H1 (cell line): ENCODE data around the gene CTIF. TPM values are rescaled to one million over a fixed set of nuclear protein-coding genes. Genes with fewer than 3 reads are reported as not detected.

Experiments
- CTCF ChIA-PET: fragments of 300-600 bp; sonication (Branson Sonifier 250); formaldehyde crosslinking; loops from one replicate; lab custom pipeline; 2021; ENCODE audit not compliant: partially characterized antibody; lab: Charles Lee
- POLR2A ChIA-PET: fragments of 300-600 bp; sonication (Branson Sonifier 250); formaldehyde crosslinking; loops from one replicate; lab custom pipeline; 2021; ENCODE audit warnings: inconsistent platforms; ENCODE audit not compliant: partially characterized antibody; lab: Charles Lee
- DNase-seq, 2 experiments: peaks; one replicate each; pipeline versions ENCODE4 v3.0.0 to v3.0.0-alpha.2; 2010 to 2022; ENCODE audit warnings: low spot score in 2 of 2, low read depth in 1 of 2, mixed read lengths in 1 of 2
- FAIRE-seq: peaks from 2 replicates; lab custom pipeline; 2011; peaks lifted over from hg19 to GRCh38; lab: Jason Lieb, UNC
- H2AFZ ChIP-seq: 2 replicates; pipeline ENCODE4 v1.8.1; 2012; ENCODE audit warnings: low read length, inconsistent platforms
- H2AK5ac ChIP-seq: 2 replicates; pipeline ENCODE4 v1.6.1; 2013; ENCODE audit warnings: low read depth, low read length
- H2BK120ac ChIP-seq: replicated peaks from 2 replicates; pipeline ENCODE3; 2013; ENCODE audit warnings: low read depth, low read length, inconsistent platforms
- H2BK12ac ChIP-seq: 2 replicates; pipeline ENCODE4 v1.6.1; 2013; ENCODE audit warnings: low read depth, low read length
- H2BK15ac ChIP-seq: 2 replicates; pipeline ENCODE4 v1.6.1; 2013; ENCODE audit warnings: low read length
- H2BK20ac ChIP-seq: 2 replicates; pipeline ENCODE4 v1.6.1; 2013; ENCODE audit warnings: low read length
- H2BK5ac ChIP-seq: 2 replicates; pipeline ENCODE4 v1.6.1; 2013; ENCODE audit warnings: low read depth, low read length
- H3K14ac ChIP-seq: 2 replicates; pipeline ENCODE4 v1.6.1; 2013; ENCODE audit warnings: inconsistent platforms; ENCODE audit not compliant: insufficient read length
- H3K18ac ChIP-seq: 2 replicates; pipeline ENCODE4 v1.6.1; 2013; ENCODE audit warnings: low read length; ENCODE audit errors: extremely low read depth
- H3K23ac ChIP-seq: 2 replicates; pipeline ENCODE4 v1.6.1; 2013; ENCODE audit warnings: inconsistent platforms; ENCODE audit not compliant: insufficient read length
- H3K23me2 ChIP-seq: 2 replicates; pipeline ENCODE4 v1.6.1; 2013; ENCODE audit warnings: low read depth, low read length
- H3K27ac ChIP-seq: 2 replicates; pipeline ENCODE4 v1.6.1; 2011; ENCODE audit warnings: low read depth, low read length, inconsistent platforms
- H3K27me3 ChIP-seq, 4 experiments: replicated peaks in 1 of 4; 1 replicate in 1 of 4; 2 replicates in 3 of 4; pipeline versions ENCODE4 v1.6.1 to v1.8.1; 2011 to 2013; ENCODE audit warnings: low read length in 3 of 4, mild to moderate bottlenecking in 3 of 4, inconsistent platforms in 2 of 4, mixed read lengths in 2 of 4, moderate library complexity in 1 of 4; ENCODE audit not compliant: control insufficient read depth in 3 of 4, insufficient read depth in 3 of 4; ENCODE audit errors: extremely low read depth in 1 of 4
- H3K36me3 ChIP-seq, 4 experiments: 2 replicates each; pipeline versions ENCODE4 v1.6.1 to v1.8.1; 2011 to 2013; ENCODE audit warnings: mild to moderate bottlenecking in 4 of 4, low read length in 3 of 4, moderate library complexity in 2 of 4, control low read depth in 1 of 4, inconsistent platforms in 1 of 4; ENCODE audit not compliant: insufficient read depth in 4 of 4, control insufficient read depth in 2 of 4
- H3K4ac ChIP-seq: replicated peaks from 2 replicates; pipeline ENCODE3; 2013; ENCODE audit warnings: low read length, low read depth, mixed read lengths, inconsistent platforms; ENCODE audit not compliant: insufficient read length
- H3K4me1 ChIP-seq, 4 experiments: replicated peaks in 1 of 4; 1 replicate in 1 of 4; 2 replicates in 3 of 4; pipeline versions ENCODE4 v1.6.1 to v1.8.1; 2011 to 2013; ENCODE audit warnings: low read length in 3 of 4, inconsistent platforms in 2 of 4, mixed read lengths in 1 of 4; ENCODE audit not compliant: insufficient read depth in 4 of 4, control insufficient read depth in 3 of 4
- H3K4me2 ChIP-seq, 2 experiments: 2 replicates each; pipeline versions ENCODE4 v1.6.1 to v1.8.1; 2011 to 2013; ENCODE audit warnings: low read depth in 2 of 2, low read length in 2 of 2, control low read depth in 1 of 2, inconsistent platforms in 1 of 2, mild to moderate bottlenecking in 1 of 2; ENCODE audit not compliant: insufficient read depth in 1 of 2
- H3K4me3 ChIP-seq, 4 experiments: fragments of 200-600, 300-600 bp in 1 of 4; sonication (generic), shearing (Covaris generic), sonication (Bioruptor Twin) in 1 of 4; 2 replicates each; pipeline versions ENCODE4 v1.5.1 to v1.8.1; 2011 to 2016; ENCODE audit warnings: low read length in 4 of 4, low read depth in 3 of 4, control low read depth in 2 of 4, inconsistent platforms in 2 of 4, mild to moderate bottlenecking in 2 of 4, mixed read lengths in 1 of 4, moderate library complexity in 1 of 4; ENCODE audit not compliant: insufficient read depth in 2 of 4; ENCODE audit errors: extremely low read depth in 1 of 4
- H3K56ac ChIP-seq: replicated peaks from 2 replicates; pipeline ENCODE3; 2013; ENCODE audit warnings: low read depth, mild to moderate bottlenecking, mixed read lengths, low read length, inconsistent platforms; ENCODE audit not compliant: insufficient read length
- H3K79me1 ChIP-seq: 2 replicates; pipeline ENCODE4 v1.6.1; 2013; ENCODE audit warnings: low read depth, low read length, control low read depth
- H3K79me2 ChIP-seq, 2 experiments: 2 replicates each; pipeline versions ENCODE4 v1.6.1 to v1.8.1; 2012 to 2013; ENCODE audit warnings: low read length in 2 of 2, mild to moderate bottlenecking in 2 of 2, inconsistent platforms in 1 of 2; ENCODE audit not compliant: insufficient read depth in 2 of 2, control insufficient read depth in 1 of 2
- H3K9ac ChIP-seq, 4 experiments: replicated peaks in 1 of 4; 1 replicate in 1 of 4; 2 replicates in 3 of 4; pipeline versions ENCODE4 v1.6.1 to v1.8.1; 2011 to 2013; ENCODE audit warnings: low read depth in 3 of 4, low read length in 3 of 4, control low read depth in 2 of 4, mild to moderate bottlenecking in 2 of 4, moderate library complexity in 2 of 4, inconsistent platforms in 1 of 4; ENCODE audit errors: extremely low read depth in 1 of 4
- H3K9me3 ChIP-seq, 2 experiments: 2 replicates each; pipeline versions ENCODE4 v1.6.1 to v1.8.1; 2012 to 2013; ENCODE audit warnings: mild to moderate bottlenecking in 2 of 2, moderate library complexity in 2 of 2, control low read depth in 1 of 2, inconsistent platforms in 1 of 2, low read depth in 1 of 2, low read length in 1 of 2, mixed read lengths in 1 of 2; ENCODE audit not compliant: insufficient read depth in 2 of 2
- H4K20me1 ChIP-seq, 2 experiments: replicated peaks in 1 of 2; 2 replicates each; pipeline versions ENCODE3 to v1.8.1; 2011 to 2013; ENCODE audit warnings: inconsistent platforms in 2 of 2, low read length in 2 of 2, mild to moderate bottlenecking in 1 of 2; ENCODE audit not compliant: insufficient read depth in 2 of 2, control insufficient read depth in 1 of 2
- H4K5ac ChIP-seq: 2 replicates; pipeline ENCODE4 v1.6.1; 2013; ENCODE audit warnings: low read length, low read depth, mixed read lengths, inconsistent platforms; ENCODE audit not compliant: insufficient read length
- H4K8ac ChIP-seq: 2 replicates; pipeline ENCODE4 v1.8.0; 2013; ENCODE audit warnings: mild to moderate bottlenecking, moderate library complexity, low read length, inconsistent platforms; ENCODE audit not compliant: insufficient read depth; ENCODE audit errors: extremely low read depth
- H4K91ac ChIP-seq: replicated peaks from 2 replicates; pipeline ENCODE3; 2013; ENCODE audit warnings: low read length, mixed read lengths, inconsistent platforms; ENCODE audit not compliant: insufficient read length
- BACH1 ChIP-seq: IDR thresholded peaks from 2 replicates; pipeline ENCODE4 v1.6.1; 2012; ENCODE audit warnings: low read length, improper control_type of control experiment
- BRCA1 ChIP-seq: IDR thresholded peaks from 2 replicates; pipeline ENCODE4 v1.6.1; 2012; ENCODE audit warnings: low read depth, low read length, improper control_type of control experiment
- CBX5 ChIP-seq: fragments of 300-800, 300-1000 bp; sonication (generic); IDR thresholded peaks from 2 replicates; pipeline ENCODE4 v1.7.1; 2016; ENCODE audit warnings: antibody characterized with exemption, low read length, low read depth
- CREB1 ChIP-seq: IDR thresholded peaks from 2 replicates; pipeline ENCODE4 v1.6.1; 2012; ENCODE audit warnings: inconsistent platforms
- GTF2F1 ChIP-seq: IDR thresholded peaks from 2 replicates; pipeline ENCODE4 v1.6.1; 2012; ENCODE audit warnings: low read depth, low read length, improper control_type of control experiment, borderline replicate concordance
- JUND ChIP-seq: IDR thresholded peaks from 2 replicates; pipeline ENCODE4 v1.6.1; 2011; ENCODE audit warnings: mild to moderate bottlenecking, improper control_type of control experiment, low read length
- MAFK ChIP-seq: IDR thresholded peaks from 2 replicates; pipeline ENCODE4 v1.6.1; 2012; ENCODE audit warnings: low read depth, mild to moderate bottlenecking, improper control_type of control experiment, low read length
- NRF1 ChIP-seq: IDR thresholded peaks from 2 replicates; pipeline ENCODE4 v1.6.1; 2011; ENCODE audit warnings: mild to moderate bottlenecking, low read depth, low read length, improper control_type of control experiment
- POLR2AphosphoS5 ChIP-seq: IDR thresholded peaks from 2 replicates; pipeline ENCODE4 v1.6.1; 2011; ENCODE audit warnings: low read depth, low read length
- POU5F1 ChIP-seq: IDR thresholded peaks from 2 replicates; pipeline ENCODE4 v1.6.1; 2011; ENCODE audit warnings: low read depth, mild to moderate bottlenecking, low read length, moderate library complexity
- SIN3A ChIP-seq, 2 experiments: IDR thresholded peaks in 1 of 2; conservative IDR thresholded peaks in 1 of 2; 2 replicates each; pipeline ENCODE4 v1.6.1; 2011 to 2012; ENCODE audit warnings: low read length in 2 of 2, improper control_type of control experiment in 1 of 2, low read depth in 1 of 2, mild to moderate bottlenecking in 1 of 2
- SP4 ChIP-seq: IDR thresholded peaks from 2 replicates; pipeline ENCODE4 v1.6.1; 2012; ENCODE audit warnings: low read length, inconsistent platforms
- YY1 ChIP-seq: IDR thresholded peaks from 2 replicates; pipeline ENCODE4 v1.6.1; 2011; ENCODE audit warnings: low read depth, mild to moderate bottlenecking, low read length
- WGBS, 2 experiments: shearing (Covaris generic) in 1 of 2; methylation state at CpG; one replicate each; pipeline versions ENCODE4 v1.1.6 to v1.1.7; 2013 to 2015; ENCODE audit warnings: low lambda C conversion rate in 2 of 2, mixed read lengths in 2 of 2, inconsistent platforms in 1 of 2, low coverage in 1 of 2, missing lambda C conversion rate in 1 of 2; ENCODE audit not compliant: insufficient replicate concordance in 2 of 2, insufficient coverage in 1 of 2, insufficient read length in 1 of 2; ENCODE audit errors: extremely low coverage in 1 of 2, missing lambda C conversion rate in 1 of 2; 5-methylcytosine and 5-hydroxymethylcytosine counted together
- polyA plus RNA-seq, 7 experiments: library from polyadenylated mRNA; depleted of rRNA in 3 of 7; stranded (reverse) in 5 of 7; unstranded in 2 of 7; fragments of >200 nt in 5 of 7; fragments of 200-250 nt in 2 of 7; gene quantifications; 1 replicate in 5 of 7; 2 replicates in 1 of 7; 4 replicates in 1 of 7; pipeline versions ENCODE4 v1.2.1 to v1.2.3, GENCODE V29; 2011 to 2013; ENCODE audit warnings: missing spikeins in 2 of 7, mixed read lengths in 2 of 7
- total RNA-seq: library from RNA; stranded (reverse); fragmentation: NEBNext Ultra II Directional; extraction: Animal tissue kit (Norgen Biotek cat#: 25700); gene quantifications from 2 replicates; pipeline ENCODE4 v1.2.1, GENCODE V29; 2021

The CTIF gene
- total and polyA plus RNA-seq, 2 of the 8 experiments (the other 6 are each of a cell fraction or from before 2014, with no cell fraction given), result 9.0 to 17.8 TPM

DNA sequence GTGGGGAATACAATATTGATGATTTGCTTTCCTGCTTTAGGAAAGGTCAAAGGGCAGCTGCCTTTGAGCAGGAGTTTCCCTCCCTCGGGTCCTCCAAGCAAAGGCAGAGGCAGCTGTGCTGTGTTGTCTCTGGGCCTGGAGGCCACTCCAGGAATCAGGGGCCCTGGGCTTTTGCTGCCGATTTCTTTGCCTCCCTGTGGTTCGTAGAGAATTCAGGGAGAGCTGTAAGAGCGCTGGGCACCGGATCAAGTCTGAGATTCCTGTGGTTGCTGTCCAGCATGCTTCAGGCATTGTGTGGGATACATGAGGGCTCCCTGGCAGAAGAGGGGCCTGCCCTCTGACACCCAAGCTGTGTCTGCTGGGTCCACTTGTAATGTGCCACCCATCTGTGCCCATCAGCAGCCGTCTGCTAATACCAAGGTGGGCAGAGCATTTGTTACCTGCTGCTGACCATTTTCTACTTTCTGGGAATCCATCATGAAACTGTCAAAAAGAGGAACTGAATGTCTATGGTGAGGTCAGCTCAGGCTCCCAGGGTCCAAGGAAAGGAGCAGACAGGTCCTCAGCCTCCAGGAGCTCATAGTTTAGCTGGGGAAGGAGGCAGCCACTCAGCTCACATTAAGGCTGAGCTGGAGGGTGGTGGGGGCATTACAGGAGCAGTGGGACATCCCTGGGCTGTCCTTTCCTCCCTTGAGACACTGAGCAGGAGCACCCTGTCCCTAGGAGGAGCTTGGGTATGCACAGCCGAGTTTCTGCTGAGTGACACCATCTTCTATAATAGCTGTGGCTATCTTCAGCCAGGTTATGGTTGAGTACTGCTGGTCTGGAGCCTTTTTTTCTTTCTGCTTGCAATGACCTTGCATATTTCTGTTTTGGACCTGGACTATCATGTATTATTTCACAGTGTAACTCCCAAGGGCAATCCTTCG, 68.5 kb downstream of the CTIF start:
- no peak overlapping the region for H3K18ac ChIP-seq
- no peaks in the 10 kb centered on the region for H3K27me3 ChIP-seq
- H3K4me2 ChIP-seq, result no peak overlapping the region
- H2BK12ac ChIP-seq, result no peak overlapping the region
- no peak overlapping the region for H2BK15ac ChIP-seq
- H4K5ac ChIP-seq, result no peak overlapping the region
- POLR2A ChIA-PET, result interaction anchor here (0.8 kb wide), 1 partner anchor 18 kb away, joined by 3 read pairs; no protein-coding TSS in a partner anchor
- no peaks in the 10 kb centered on the region for H3K36me3 ChIP-seq
- H3K23ac ChIP-seq, result no peak overlapping the region
- no peak overlapping the region for H2AK5ac ChIP-seq
- no peak overlapping the region for H2AFZ ChIP-seq
- no peak overlapping the region for H2BK120ac ChIP-seq
- WGBS, 2 experiments, result 88% methylated on average over 8 of the region's 8 CpGs; no CpG with 5 or more reads in 1 of the 2 experiments
- no peak overlapping the region for H3K4me3 ChIP-seq
- no peak overlapping the region for H3K56ac ChIP-seq
- FAIRE-seq (no peak), DNase-seq (no peak)
- no peaks in the 10 kb centered on the region for H3K9me3 ChIP-seq
- H4K8ac ChIP-seq, result no peak overlapping the region
- no peak overlapping the region for H3K9ac ChIP-seq
- no peak overlapping the region for H3K14ac ChIP-seq
- H3K4ac ChIP-seq, result no peak overlapping the region
- no peak overlapping the region; the same call in 1 of the 2 replicates for H2BK5ac ChIP-seq
- no peak overlapping the region for H2BK20ac ChIP-seq
- H3K27ac ChIP-seq, result no peak overlapping the region; the same call in 1 of the 2 replicates
- CTCF ChIA-PET, result interaction anchor here (0.7 to 6.3 kb wide), 13 partner anchors 8 to 131 kb away, joined by 3 to 72 read pairs (median 6); partner anchors contain the start of gene CTIF
- peaks cover 0 to 5% of the 10 kb centered on the region in 2 experiments; a peak in 2 of 4 replicates for H3K79me2 ChIP-seq
- H3K23me2 ChIP-seq, result peaks cover 10% of the 10 kb centered on the region; the same call in 1 of the 2 replicates
- H4K91ac ChIP-seq, result no peak overlapping the region
- peaks cover 0 to 3% (median 0%) of the 10 kb centered on the region in 4 experiments; a peak in 2 of 7 replicates for H3K4me1 ChIP-seq
- peaks cover 2 to 11% of the 10 kb centered on the region in 2 experiments for H4K20me1 ChIP-seq
- peaks cover 9% of the 10 kb centered on the region; the same call in 1 of the 2 replicates for H3K79me1 ChIP-seq
- TF ChIP-seq BRCA1, result no peak
- no peak for TF ChIP-seq CBX5
- no peak for TF ChIP-seq JUND
- no peak for TF ChIP-seq POLR2AphosphoS5
- no peak for TF ChIP-seq SIN3A (conservative IDR thresholded peaks at IDR 0.05 in 1 of 2, IDR thresholded peaks at IDR 0.05 in 1 of 2; ENCODE audit: low read depth in 1 of 2, low read length in 2 of 2)
- TF ChIP-seq MAFK, result no peak
- TF ChIP-seq BACH1, result no peak
- no peak for TF ChIP-seq POU5F1
- TF ChIP-seq SP4, result no peak
- TF ChIP-seq YY1, result no peak
- no peak for TF ChIP-seq NRF1
- no peak for TF ChIP-seq GTF2F1
- no peak for TF ChIP-seq CREB1
